ENCODE data around the gene SCTR.

SCTR gene

DNA sequence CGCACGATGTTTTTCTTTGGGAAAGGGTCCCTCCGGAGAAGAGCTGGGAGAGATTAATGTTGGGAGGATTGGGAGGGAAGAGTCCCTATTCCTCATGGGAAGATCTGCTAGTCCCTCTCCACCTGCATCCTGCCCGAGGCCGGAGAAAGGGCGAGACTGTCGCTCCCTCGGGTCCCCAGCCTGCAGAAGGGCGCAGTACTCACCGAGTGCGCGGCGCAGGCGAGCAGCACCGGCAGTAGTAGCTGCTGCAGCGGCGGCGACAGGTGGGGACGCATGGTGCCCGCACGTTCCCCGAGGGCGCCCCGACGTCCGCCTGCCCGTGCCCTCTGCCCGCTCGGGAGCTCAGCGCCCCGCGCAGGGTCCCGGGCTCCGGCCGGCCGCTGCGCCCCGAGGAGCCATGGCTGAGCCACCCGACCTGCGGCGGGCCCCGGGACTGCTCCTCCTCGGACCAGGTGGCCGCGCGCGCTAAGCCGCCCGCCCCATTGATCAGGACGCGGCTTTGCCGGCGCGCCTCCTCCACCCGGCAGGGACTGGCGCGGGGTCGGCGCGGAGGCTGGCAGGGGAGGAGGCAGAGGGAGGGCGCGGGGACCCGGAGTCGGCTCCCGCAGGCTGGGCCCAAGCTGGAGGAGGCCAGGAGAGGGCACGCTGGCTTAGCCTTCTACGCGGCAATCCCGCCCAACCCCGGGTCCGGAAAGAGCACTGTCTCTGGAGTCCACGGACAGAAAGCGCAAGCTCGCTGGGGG, at the start of gene SCTR:
TSS of gene SCTR (minus strand) at position 532 of the 743 bp plus-strand sequence. CDS start at position 275, 257 bp downstream.
- Histone ChIP-seq H3K4me3 (no peak within 1 kb of the TSS), H3K9ac (no peak within 1 kb of the TSS), H3K27me3 (0 out of 22 replicates have a peak, but pooled peaks cover 0 to 4% (median 0%) of the 10 kb centered on the region in 11 experiments), H3K4me2 (no peak within 1 kb of the TSS), H3K27ac (no peak within 1 kb of the TSS), H3K36me3 (no peaks in the 10 kb centered on the region), H4K20me1 (no peaks in the 10 kb centered on the region), H3K9me3 (replicated peaks in 1 of 11) (peaks cover 0 to 10% (median 3%) of the 10 kb centered on the region in 11 experiments; a peak in 5 of 22 replicates), H3K4me1 (no peaks in the 10 kb centered on the region)
- no peak for TF ChIP-seq Cebpa-rat (IDR thresholded peaks at IDR 0.05)

DNA sequence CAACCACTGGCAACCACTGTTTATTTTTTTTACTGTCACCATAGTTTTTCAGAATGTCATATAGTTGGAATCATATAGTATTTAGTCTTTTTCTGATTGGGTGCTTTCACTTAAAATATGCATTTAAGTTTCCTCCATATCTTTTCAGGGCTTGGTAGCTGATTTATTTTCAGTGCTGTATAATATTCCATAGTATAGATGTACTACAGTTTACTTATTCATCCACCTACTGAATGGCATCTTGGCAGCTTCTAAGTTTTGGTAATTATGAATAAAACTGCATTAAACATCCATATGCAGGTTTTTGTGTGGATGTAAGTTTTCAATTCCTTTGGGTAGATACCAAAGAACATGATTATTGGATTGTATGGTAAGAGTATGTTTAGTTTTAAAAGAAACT, 43.0 kb upstream of the SCTR start:
- Histone ChIP-seq H4K20me1 (no peaks in the 10 kb centered on the region), H3K27ac (no peak overlapping the region), H3K36me3 (no peaks in the 10 kb centered on the region), H3K27me3 (no peaks in the 10 kb centered on the region), H3K9ac (no peak overlapping the region), H3K9me3 (replicated peaks in 1 of 11) (peaks cover 0 to 5% (median 0%) of the 10 kb centered on the region in 11 experiments; a peak in 2 of 22 replicates), H3K4me1 (peaks cover 0 to 7% (median 0%) of the 10 kb centered on the region in 10 experiments; a peak in 2 of 20 replicates), H3K4me3 (no peak overlapping the region), H3K4me2 (no peak overlapping the region)
- no peak for TF ChIP-seq Cebpa-rat (IDR thresholded peaks at IDR 0.05)

- Histone ChIP-seq H3K27me3 (no peaks in the 10 kb centered on the region), H3K36me3 (no peaks in the 10 kb centered on the region), H3K4me2 (no peak overlapping the region), H3K9ac (no peak overlapping the region), H3K27ac (no peak overlapping the region), H4K20me1 (no peaks in the 10 kb centered on the region), H3K4me3 (no peak overlapping the region), H3K4me1 (peaks cover 0 to 7% (median 0%) of the 10 kb centered on the region in 10 experiments; a peak in 2 of 20 replicates), H3K9me3 (replicated peaks in 1 of 11) (peaks cover 0 to 5% (median 0%) of the 10 kb centered on the region in 11 experiments; a peak in 2 of 22 replicates)
- no peak for TF ChIP-seq Cebpa-rat (IDR thresholded peaks at IDR 0.05)
These were observed 41.2 kb upstream of the SCTR start for GRCh38 chr2:119565481-119565880.

DNA sequence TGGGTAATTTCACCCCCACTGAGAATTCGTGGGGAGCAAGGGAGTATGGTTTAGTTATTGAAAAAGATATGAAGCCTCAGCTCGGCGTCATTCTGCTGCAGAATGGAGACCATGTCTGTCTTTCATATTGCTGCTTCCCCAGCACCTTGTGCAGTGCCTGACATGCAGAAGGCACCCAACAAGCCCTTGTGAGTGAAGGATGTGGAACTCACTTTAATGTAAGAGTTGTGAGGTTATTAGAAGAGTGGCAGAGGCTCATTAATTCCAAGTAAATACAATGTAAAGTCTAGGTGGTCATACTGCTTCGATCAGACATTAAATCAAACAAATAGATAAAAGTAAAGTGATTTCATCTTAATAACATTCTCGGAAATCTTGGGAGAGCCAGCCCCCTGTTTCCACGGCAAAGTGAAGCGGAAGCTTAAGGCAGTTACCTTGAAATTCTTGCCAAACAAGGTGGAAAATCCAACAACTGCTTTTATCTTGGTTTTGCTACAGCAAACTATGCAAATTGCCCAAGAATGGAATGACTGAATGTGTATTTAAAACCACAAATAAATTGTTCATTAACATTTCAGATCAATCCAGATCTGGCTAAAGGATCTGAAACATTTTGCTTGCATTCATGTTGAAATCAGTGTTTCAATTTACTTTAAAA, 29.5 kb upstream of the SCTR start:
- peak overlapping the region in 1 of 11 experiments; percentile 20; a peak in 1 of 22 replicates for H3K4me2 ChIP-seq
- H4K20me1 ChIP-seq, result no peaks in the 10 kb centered on the region
- no peak overlapping the region for H3K9ac ChIP-seq
- H3K36me3 ChIP-seq, result no peaks in the 10 kb centered on the region
- H3K27me3 ChIP-seq, result no peaks in the 10 kb centered on the region
- H3K9me3 ChIP-seq (replicated peaks in 1 of 11), result no peaks in the 10 kb centered on the region
- peaks cover 0 to 28% (median 9%) of the 10 kb centered on the region in 10 experiments; a peak in 13 of 20 replicates for H3K4me1 ChIP-seq
- TF ChIP-seq Cebpa-rat (IDR thresholded peaks at IDR 0.05), result no peak
- H3K4me3 ChIP-seq, result no peak overlapping the region
- H3K27ac ChIP-seq, result no peak overlapping the region

DNA sequence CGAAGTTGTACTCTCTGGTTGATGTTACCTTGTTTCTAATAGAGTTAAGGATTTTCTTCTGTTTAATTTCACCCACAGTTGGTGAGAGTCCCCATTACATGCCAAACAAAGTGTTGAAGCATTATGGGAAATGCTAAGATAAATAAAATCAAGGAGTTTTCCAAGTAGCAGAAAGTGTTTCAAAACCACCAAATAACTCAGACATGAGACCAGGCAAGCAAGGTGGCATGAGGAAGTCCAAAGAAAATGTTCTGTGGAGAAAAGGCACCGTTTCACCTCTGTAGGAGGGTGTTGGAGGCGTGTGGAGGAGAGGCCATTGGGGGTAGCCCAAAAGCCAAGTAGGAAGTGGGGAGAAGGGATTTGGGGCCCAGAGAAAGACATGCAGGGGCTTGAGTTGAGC, 28.6 kb upstream of the SCTR start:
- no peak overlapping the region for H3K27ac ChIP-seq

GRCh38 chr2:119550856-119551255, 26.6 kb upstream of the SCTR start:
- Histone ChIP-seq H3K4me1 (peaks cover 0 to 28% (median 9%) of the 10 kb centered on the region in 10 experiments; a peak in 13 of 20 replicates), H3K4me2 (peak overlapping the region in 5 of 11 experiments; percentile 15 to 48 (median 40); a peak in 6 of 22 replicates), H3K4me3 (no peak overlapping the region), H3K9me3 (replicated peaks in 1 of 11) (no peaks in the 10 kb centered on the region), H3K9ac (no peak overlapping the region), H3K27me3 (peaks cover 0 to 3% (median under 1%) of the 10 kb centered on the region in 11 experiments; a peak in 7 of 22 replicates), H3K27ac (no peak overlapping the region), H4K20me1 (no peaks in the 10 kb centered on the region), H3K36me3 (no peaks in the 10 kb centered on the region)
- no peak for TF ChIP-seq Cebpa-rat (IDR thresholded peaks at IDR 0.05)

More for the DNA sequence above, 28.6 kb upstream of the SCTR start:
- Histone ChIP-seq H3K9ac (no peak overlapping the region), H3K4me2 (peak overlapping the region in 2 of 11 experiments; percentile 20 to 23; a peak in 1 of 22 replicates), H3K9me3 (replicated peaks in 1 of 11) (no peaks in the 10 kb centered on the region), H3K4me3 (no peak overlapping the region), H3K36me3 (no peaks in the 10 kb centered on the region), H3K4me1 (peaks cover 0 to 28% (median 9%) of the 10 kb centered on the region in 10 experiments; a peak in 13 of 20 replicates), H3K27me3 (no peaks in the 10 kb centered on the region), H4K20me1 (no peaks in the 10 kb centered on the region)
- no peak for TF ChIP-seq Cebpa-rat (IDR thresholded peaks at IDR 0.05)

- no peak overlapping the region for H3K4me3 ChIP-seq
- H3K4me1 ChIP-seq, result peaks cover 0 to 28% (median 9%) of the 10 kb centered on the region in 10 experiments; a peak in 13 of 20 replicates
- no peaks in the 10 kb centered on the region for H3K9me3 ChIP-seq (replicated peaks in 1 of 11)
- no peaks in the 10 kb centered on the region for H4K20me1 ChIP-seq
- H3K4me2 ChIP-seq, result no peak overlapping the region
- TF ChIP-seq Cebpa-rat (IDR thresholded peaks at IDR 0.05), result no peak
- H3K9ac ChIP-seq, result no peak overlapping the region
- H3K27me3 ChIP-seq, result peaks cover 0 to 8% (median 5%) of the 10 kb centered on the region in 11 experiments; a peak in 12 of 22 replicates
- H3K27ac ChIP-seq, result no peak overlapping the region
- H3K36me3 ChIP-seq, result no peaks in the 10 kb centered on the region
These were observed 26.1 kb upstream of the SCTR start for GRCh38 chr2:119550346-119550745.

DNA sequence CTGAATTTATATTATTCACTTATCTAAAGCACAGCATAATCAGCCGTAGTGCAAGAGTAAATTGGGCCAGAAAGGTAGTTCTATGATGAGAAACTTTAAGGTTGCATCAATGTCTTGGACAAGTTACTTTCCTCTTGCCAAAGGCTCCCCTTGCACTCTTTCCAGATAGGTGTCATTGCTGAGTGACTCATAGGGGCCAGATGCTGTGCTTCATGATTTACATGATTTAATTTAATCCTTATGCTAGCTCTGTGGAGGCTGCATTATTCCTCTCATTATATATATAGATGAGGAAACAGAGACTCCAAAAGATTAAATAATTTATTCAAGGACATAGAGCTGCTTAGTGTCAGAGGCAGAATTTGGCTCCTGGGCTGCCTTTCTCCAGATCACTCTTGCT, 25.0 kb upstream of the SCTR start:
- Histone ChIP-seq H3K27me3 (peaks cover 6 to 19% (median 16%) of the 10 kb centered on the region in 11 experiments), H3K27ac (no peak overlapping the region), H3K9ac (no peak overlapping the region), H3K4me1 (peaks cover 0 to 28% (median 9%) of the 10 kb centered on the region in 10 experiments; a peak in 13 of 20 replicates), H3K9me3 (replicated peaks in 1 of 11) (peaks cover 5 to 6% (median 6%) of the 10 kb centered on the region in 11 experiments), H3K4me3 (no peak overlapping the region), H3K4me2 (no peak overlapping the region), H3K36me3 (no peaks in the 10 kb centered on the region), H4K20me1 (no peaks in the 10 kb centered on the region)
- TF ChIP-seq Cebpa-rat (IDR thresholded peaks at IDR 0.05), result no peak

GRCh38 chr2:119548516-119549120, 24.3 kb upstream of the SCTR start:
- no peak overlapping the region for H3K27ac ChIP-seq
- H3K9ac ChIP-seq, result no peak overlapping the region
- no peaks in the 10 kb centered on the region for H3K36me3 ChIP-seq
- H3K9me3 ChIP-seq (replicated peaks in 1 of 11), result peaks cover 9 to 12% (median 12%) of the 10 kb centered on the region in 11 experiments
- TF ChIP-seq Cebpa-rat (IDR thresholded peaks at IDR 0.05), result no peak
- no peaks in the 10 kb centered on the region for H4K20me1 ChIP-seq
- H3K4me1 ChIP-seq, result peaks cover 0 to 28% (median 9%) of the 10 kb centered on the region in 10 experiments; a peak in 13 of 20 replicates
- H3K4me3 ChIP-seq, result no peak overlapping the region
- no peak overlapping the region for H3K4me2 ChIP-seq
- H3K27me3 ChIP-seq, result peaks cover 11 to 25% (median 22%) of the 10 kb centered on the region in 11 experiments
